GM19099 (cell line): ENCODE measurements around the gene PCK2.

ENCODE experiments used
- POLR2A ChIP-seq: IDR thresholded peaks from 3 replicates; pipeline ENCODE4 v1.6.1; 2011; ENCODE audit warnings: low read depth; ENCODE audit not compliant: insufficient read length; ENCODE audit errors: extremely low read depth

The PCK2 gene

DNA sequence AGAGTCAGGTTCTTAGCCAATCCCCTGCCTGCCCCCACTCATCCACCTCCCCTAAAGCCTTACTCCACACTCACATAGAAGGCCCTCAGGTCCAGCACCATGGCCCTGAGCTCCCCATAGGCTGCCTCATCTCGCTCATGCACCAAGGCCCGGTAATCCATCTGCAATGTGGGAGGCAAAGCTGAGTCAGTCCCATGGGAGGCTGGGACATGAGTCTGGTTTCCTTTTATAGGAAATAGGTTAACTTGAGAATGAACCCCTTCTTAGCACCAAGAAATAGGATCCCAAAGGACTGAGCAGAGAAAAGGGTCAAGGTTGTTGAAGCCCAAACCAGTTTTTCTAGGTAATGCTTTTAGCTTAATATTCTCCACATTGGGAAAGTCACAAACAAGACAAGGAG, 49.4 kb downstream of the PCK2 start:
- TF ChIP-seq POLR2A = no peak

- TF ChIP-seq POLR2A = no peak
Observed at GRCh38 chr14:24144451-24144850, 50.3 kb downstream of the PCK2 start.

GRCh38 chr14:24145219-24145618, 51.1 kb downstream of the PCK2 start:
- TF ChIP-seq POLR2A = no peak

DNA sequence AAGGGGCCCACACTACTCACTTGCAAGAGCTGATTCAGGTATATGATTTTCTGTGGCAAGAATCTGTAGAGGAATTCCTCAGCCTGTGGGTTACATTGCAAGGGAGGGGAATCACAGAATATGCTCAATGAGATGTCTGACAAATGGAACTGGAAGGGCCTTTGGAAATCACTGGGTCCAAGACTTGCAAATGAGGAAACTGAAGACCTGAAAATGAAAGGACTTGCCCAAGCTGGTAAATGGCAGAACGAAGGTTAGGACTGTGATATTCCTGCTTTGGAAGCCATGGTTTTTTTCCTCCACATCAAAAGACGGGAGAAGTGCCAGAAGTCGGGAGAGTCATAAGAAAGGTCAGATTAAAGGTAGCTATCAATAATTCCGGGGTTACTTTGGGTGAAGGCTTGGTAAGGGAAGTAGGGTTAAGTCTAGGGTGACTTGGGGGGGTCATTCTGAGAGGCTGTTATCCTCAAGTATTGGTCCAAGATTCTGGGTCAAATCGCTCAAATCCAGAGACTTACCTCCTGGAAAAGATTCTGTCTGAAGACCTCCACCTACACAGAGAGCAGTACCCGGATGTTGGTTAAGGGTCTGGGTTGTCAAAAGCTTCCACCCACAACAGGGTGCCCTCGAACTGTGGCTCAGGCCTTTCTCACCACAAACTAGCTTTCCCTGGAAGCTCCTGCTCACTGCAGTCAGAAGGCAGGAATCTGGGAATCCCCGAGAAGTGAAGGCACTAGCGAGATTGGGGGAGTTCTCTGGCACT, 51.8 kb downstream of the PCK2 start:
- no peak for TF ChIP-seq POLR2A

- TF ChIP-seq POLR2A = peak; percentile 11
Observed at GRCh38 chr14:24146453-24146977, 52.4 kb downstream of the PCK2 start, which contains the start of gene PSME2. TSS of gene PSME2 (minus strand) at chr14:24146610. CDS start at chr14:24146581, 29 bp downstream.

GRCh38 chr14:24146978-24147760, 53.1 kb downstream of the PCK2 start, which contains the start of gene RNF31:
TSS of gene RNF31 (plus strand) at chr14:24147498. CDS start at chr14:24147699, 201 bp downstream.
- TF ChIP-seq POLR2A = peak; percentile 72

- no peak for TF ChIP-seq POLR2A
Observed at GRCh38 chr14:24147761-24148428, 53.8 kb downstream of the PCK2 start.

DNA sequence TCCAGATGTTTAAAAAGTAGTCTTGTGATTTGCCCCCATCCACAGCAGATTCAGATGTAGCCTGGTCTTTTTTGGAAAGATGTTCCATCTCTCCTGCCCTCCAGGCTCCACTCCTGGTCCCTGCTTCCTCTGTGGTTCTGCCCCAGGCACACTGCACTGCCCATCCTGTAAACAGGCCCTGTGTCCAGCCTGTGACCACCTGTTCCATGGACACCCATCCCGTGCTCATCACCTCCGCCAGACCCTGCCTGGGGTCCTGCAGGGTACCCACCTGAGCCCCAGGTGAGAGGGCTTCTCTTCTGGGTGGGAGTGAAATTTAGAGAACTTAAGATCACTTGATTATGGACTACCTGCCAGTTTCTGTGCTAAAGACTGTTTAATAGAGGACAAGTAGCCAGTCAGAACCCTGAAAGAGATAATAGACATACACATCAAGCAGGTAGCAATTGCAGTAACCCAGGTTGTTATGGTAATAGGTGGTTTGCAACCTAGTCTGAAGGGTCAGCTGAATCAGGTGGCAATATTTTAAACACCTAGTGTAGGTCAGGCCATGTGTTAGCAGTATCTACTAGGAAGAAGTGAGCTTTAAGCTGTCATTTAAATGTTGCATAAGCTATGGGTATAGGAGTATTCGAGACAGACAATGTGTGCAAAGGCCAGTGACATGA, 55.3 kb downstream of the PCK2 start:
- no peak for TF ChIP-seq POLR2A

DNA sequence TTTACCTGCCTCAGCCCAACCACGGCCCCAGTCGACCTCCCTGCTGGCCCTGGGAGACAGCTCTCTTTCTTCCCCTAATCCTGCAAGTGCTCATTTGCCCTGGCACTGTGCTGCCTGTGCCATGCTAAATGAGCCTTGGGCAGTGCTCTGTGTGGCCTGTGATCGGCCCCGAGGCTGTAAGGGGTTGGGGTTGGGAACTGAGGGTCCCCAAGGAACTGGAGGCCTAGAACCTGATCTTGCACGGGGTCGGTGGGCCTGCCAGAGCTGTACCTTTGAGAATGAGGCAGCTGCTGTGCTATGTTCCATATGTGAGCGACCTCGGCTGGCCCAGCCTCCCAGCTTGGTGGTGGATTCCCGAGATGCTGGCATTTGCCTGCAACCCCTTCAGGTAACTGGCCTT, 56.0 kb downstream of the PCK2 start:
- no peak for TF ChIP-seq POLR2A

GRCh38 chr14:24150567-24150966, 56.5 kb downstream of the PCK2 start:
- no peak for TF ChIP-seq POLR2A

DNA sequence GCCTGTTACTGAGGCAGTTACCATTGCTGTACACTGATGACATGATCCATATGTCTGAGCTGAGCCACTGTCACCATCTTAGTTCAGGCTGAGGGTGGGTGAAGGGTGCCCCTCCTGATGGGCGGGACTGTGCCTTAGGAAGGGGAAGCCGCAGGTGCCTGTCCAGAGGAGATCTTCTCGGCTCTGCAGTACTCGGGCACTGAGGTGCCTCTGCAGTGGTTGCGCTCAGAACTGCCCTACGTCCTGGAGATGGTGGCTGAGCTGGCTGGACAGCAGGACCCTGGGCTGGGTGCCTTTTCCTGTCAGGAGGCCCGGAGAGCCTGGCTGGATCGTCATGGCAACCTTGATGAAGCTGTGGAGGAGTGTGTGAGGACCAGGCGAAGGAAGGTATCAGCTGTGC, 56.9 kb downstream of the PCK2 start:
- no peak for TF ChIP-seq POLR2A

DNA sequence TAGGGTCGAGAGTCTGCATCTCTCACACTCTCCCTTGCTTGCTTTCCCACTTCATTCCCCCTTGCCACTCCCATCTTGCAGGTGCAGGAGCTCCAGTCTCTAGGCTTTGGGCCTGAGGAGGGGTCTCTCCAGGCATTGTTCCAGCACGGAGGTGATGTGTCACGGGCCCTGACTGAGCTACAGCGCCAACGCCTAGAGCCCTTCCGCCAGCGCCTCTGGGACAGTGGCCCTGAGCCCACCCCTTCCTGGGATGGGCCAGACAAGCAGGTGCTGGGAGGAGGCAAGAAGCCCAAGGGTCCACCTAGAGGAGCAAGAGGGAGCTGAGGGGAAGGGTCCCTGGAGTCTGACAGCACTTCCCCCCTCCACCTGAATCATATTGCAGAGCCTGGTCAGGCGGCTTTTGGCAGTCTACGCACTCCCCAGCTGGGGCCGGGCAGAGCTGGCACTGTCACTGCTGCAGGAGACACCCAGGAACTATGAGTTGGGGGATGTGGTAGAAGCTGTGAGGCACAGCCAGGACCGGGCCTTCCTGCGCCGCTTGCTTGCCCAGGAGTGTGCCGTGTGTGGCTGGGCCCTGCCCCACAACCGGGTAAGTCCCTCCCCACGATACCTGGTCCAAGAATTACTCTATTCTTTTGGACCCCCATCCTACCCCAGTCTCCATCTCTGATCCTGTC, 57.4 kb downstream of the PCK2 start:
- TF ChIP-seq POLR2A = no peak
